HPDE6-E6E7 (cell line): ENCODE results near the gene SENP3.

Experiments used
- DNase-seq: peaks from one replicate; pipeline ENCODE4 v3.0.0; 2011; ENCODE audit warnings: missing footprints; ENCODE audit errors: extremely low spot score

The SENP3 gene

GRCh38 chr17:7576432-7576937 lies 14.8 kb downstream of the SENP3 start:
- DNase-seq: no peak

- no peak for DNase-seq
Measured at GRCh38 chr17:7577327-7578199, 15.8 kb downstream of the SENP3 start.

- DNase-seq: peak; percentile 94
Measured at GRCh38 chr17:7579001-7579833, 17.5 kb downstream of the SENP3 start, which contains the start of gene CD68. TSS of gene CD68 (plus strand) at chr17:7579638. CDS start at chr17:7579678, 40 bp downstream.

GRCh38 chr17:7579834-7580603 lies 18.3 kb downstream of the SENP3 start:
- no peak for DNase-seq

- DNase-seq: no peak
Measured at GRCh38 chr17:7580604-7581575, 19.2 kb downstream of the SENP3 start.

GRCh38 chr17:7582396-7583252 lies 20.9 kb downstream of the SENP3 start:
- DNase-seq: no peak

- no peak for DNase-seq
Measured at GRCh38 chr17:7583253-7584109, 21.8 kb downstream of the SENP3 start, which contains the start of gene MPDU1. TSS of gene MPDU1 (plus strand) at chr17:7583852. CDS start at chr17:7583863, 11 bp downstream.

- DNase-seq: no peak
Measured at GRCh38 chr17:7586673-7587419, 25.1 kb downstream of the SENP3 start.

- no peak for DNase-seq
Measured at GRCh38 chr17:7587420-7588151, 25.9 kb downstream of the SENP3 start.

GRCh38 chr17:7588553-7589203 lies 27.0 kb downstream of the SENP3 start:
- no peak for DNase-seq

GRCh38 chr17:7589204-7589868 lies 27.6 kb downstream of the SENP3 start:
- no peak for DNase-seq

- peak; percentile 74 for DNase-seq
Measured at GRCh38 chr17:7589891-7590691, 28.4 kb downstream of the SENP3 start, which contains the start of gene SOX15. TSS of gene SOX15 (minus strand) at chr17:7590094. CDS start at chr17:7589676, 418 bp downstream.

- DNase-seq: peak; percentile 72
Measured at GRCh38 chr17:7590743-7591142, 29.0 kb downstream of the SENP3 start.

GRCh38 chr17:7591596-7591995 lies 29.9 kb downstream of the SENP3 start:
- no peak for DNase-seq
